Thyroid gland (tissue), 4 donors: ENCODE measurements around the gene CPHXL.

Source experiments
- CTCF ChIP-seq, 6 experiments: fragments of 200-600 bp in 3 of 6; fragments of 450-650 bp in 3 of 6; sonication (generic) in 3 of 6; IDR thresholded peaks; one replicate each; pipeline ENCODE4 v1.5.1; 2016 to 2019; ENCODE audit warnings: antibody characterized with exemption in 6 of 6, mild to moderate bottlenecking in 2 of 6, inconsistent platforms in 1 of 6, moderate library complexity in 1 of 6
- POLR2A ChIP-seq, 2 donors: fragments of 450-650 bp; IDR thresholded peaks; one replicate each; pipeline ENCODE4 v1.6.1; 2017; ENCODE audit warnings: antibody characterized with exemption in 2 of 2, mild to moderate bottlenecking in 2 of 2, moderate library complexity in 1 of 2

DNA sequence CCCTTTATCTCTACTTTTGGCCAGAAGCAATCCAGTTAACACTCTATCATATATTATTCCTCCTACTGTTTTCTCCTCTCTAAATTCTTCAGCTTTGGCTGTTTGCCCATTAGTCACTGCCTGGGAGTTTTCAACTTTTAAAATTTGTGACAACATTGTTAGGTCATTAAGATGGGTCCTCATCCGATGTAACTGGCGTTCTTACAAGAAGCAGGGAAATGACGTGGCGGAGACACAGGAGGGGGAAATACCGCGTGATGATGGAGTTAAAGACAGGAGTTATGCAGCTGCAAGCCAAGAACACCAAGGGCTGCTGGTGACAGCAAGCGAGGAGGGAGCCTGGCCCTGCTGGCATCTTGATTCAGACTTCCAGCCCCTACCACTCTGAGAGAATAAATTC is 34.8 kb upstream of the CPHXL start:
- TF ChIP-seq POLR2A (IDR thresholded peaks at IDR 0.05) (no peak), CTCF (IDR thresholded peaks at IDR 0.05) (no peak)
